Vagina (tissue), 2 donors: Measurements from ENCODE around the gene AUH.

Source experiments
- POLR2A ChIP-seq, 2 donors: fragments of 450-650 bp; IDR thresholded peaks; one replicate each; pipeline ENCODE4 v1.6.1; 2017; ENCODE audit warnings: antibody characterized with exemption in 2 of 2, mild to moderate bottlenecking in 2 of 2, moderate library complexity in 2 of 2
- POLR2AphosphoS5 ChIP-seq, 2 donors: sonication (generic); formaldehyde crosslinking; IDR thresholded peaks; one replicate each; pipeline ENCODE4 v1.9.0; 2017; ENCODE audit warnings: antibody characterized with exemption in 2 of 2, mild to moderate bottlenecking in 2 of 2, low read depth in 1 of 2; ENCODE audit not compliant: insufficient read depth in 1 of 2
- TF ChIP-seq, protein P1 (sequence below), 3 experiments: fragments of 450-650 bp in 2 of 3; fragments of 200-600 bp in 1 of 3; sonication (generic) in 1 of 3; IDR thresholded peaks; one replicate each; pipeline ENCODE4 v1.5.1; 2017 to 2019; ENCODE audit warnings: antibody characterized with exemption in 3 of 3, mild to moderate bottlenecking in 2 of 3, moderate library complexity in 2 of 3

GRCh38 chr9:91405343-91406077 lies 43.8 kb upstream of the AUH start:
- TF ChIP-seq, protein P1, sequence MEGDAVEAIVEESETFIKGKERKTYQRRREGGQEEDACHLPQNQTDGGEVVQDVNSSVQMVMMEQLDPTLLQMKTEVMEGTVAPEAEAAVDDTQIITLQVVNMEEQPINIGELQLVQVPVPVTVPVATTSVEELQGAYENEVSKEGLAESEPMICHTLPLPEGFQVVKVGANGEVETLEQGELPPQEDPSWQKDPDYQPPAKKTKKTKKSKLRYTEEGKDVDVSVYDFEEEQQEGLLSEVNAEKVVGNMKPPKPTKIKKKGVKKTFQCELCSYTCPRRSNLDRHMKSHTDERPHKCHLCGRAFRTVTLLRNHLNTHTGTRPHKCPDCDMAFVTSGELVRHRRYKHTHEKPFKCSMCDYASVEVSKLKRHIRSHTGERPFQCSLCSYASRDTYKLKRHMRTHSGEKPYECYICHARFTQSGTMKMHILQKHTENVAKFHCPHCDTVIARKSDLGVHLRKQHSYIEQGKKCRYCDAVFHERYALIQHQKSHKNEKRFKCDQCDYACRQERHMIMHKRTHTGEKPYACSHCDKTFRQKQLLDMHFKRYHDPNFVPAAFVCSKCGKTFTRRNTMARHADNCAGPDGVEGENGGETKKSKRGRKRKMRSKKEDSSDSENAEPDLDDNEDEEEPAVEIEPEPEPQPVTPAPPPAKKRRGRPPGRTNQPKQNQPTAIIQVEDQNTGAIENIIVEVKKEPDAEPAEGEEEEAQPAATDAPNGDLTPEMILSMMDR (IDR thresholded peaks at IDR 0.05) = no peak
- TF ChIP-seq POLR2A (IDR thresholded peaks at IDR 0.05) (no peak), POLR2AphosphoS5 (IDR thresholded peaks at IDR 0.05; ENCODE audit: insufficient read depth in 1 of 2, low read depth in 1 of 2) (no peak)
